ENCODE data around the gene ZSCAN16. TPM values are rescaled to one million over a fixed set of nuclear protein-coding genes. Genes with fewer than 3 reads are reported as not detected.
"Not testable (repeated sequence)": the region's sequence is repeated elsewhere in the genome, so short reads cannot be mapped to it uniquely, and the experiment has no call there.

The ZSCAN16 gene
- total and polyA plus RNA-seq, 2 of the 13 experiments (the other 11 are each of a cell fraction or from before 2014, with no cell fraction given) = 5.7 to 12.7 TPM

- under 1% methylated on average over 15 of the region's 15 CpGs for WGBS (ENCODE audit: low lambda C conversion rate)
- CTCF ChIA-PET (ENCODE audit: low intra/inter-chr PET ratio, low total read pairs); H3K36me3 ChIP-seq (replicated peaks in 1 of 2; ENCODE audit: control insufficient read depth in 1 of 2, insufficient read depth in 2 of 2, low read length in 2 of 2); H4K20me1 ChIP-seq (ENCODE audit: insufficient read depth, low read length); DNase-seq (ENCODE audit: low spot score); BruUV-seq (replicated peaks); H3K9me3 ChIP-seq (ENCODE audit: low read length); FAIRE-seq; in situ Hi-C loops (cut with HindIII; ENCODE audit: extremely low pct_ligation_motif_present, low pct_unique_long_range_greater_than_20kb); H3K27me3 ChIP-seq (ENCODE audit: control insufficient read depth in 1 of 2, insufficient read depth in 2 of 2, low read length in 2 of 2); TF ChIP-seq SOX13 (CRISPR knock-in tag; conservative IDR thresholded peaks at IDR 0.05 in 1 of 2, IDR thresholded peaks at IDR 0.05 in 1 of 2); CBX2 (IDR thresholded peaks at IDR 0.05; ENCODE audit: low read depth, low read length): not testable (repeated sequence)
- peak; percentile 62 for ATAC-seq
- H3K4me2 ChIP-seq (ENCODE audit: low read depth, low read length) = peak within 1 kb of the TSS; percentile 94
- peaks cover 34% of the 10 kb centered on the region for H3K4me1 ChIP-seq (ENCODE audit: insufficient read depth, low read length)
- POLR2A ChIA-PET = interaction anchor here (1.0 to 1.3 kb wide), 4 partner anchors 24 to 139 kb away, joined by 3 to 6 read pairs (median 5); partner anchors contain the start of genes ZKSCAN8 and ZSCAN16
- intact Hi-C loops (cut with micrococcal nuclease; ENCODE audit: unreplicated experiment) = loop anchor here (2.0 to 10.0 kb wide), 3 partner anchors 176 to 902 kb away; a partner anchor contains a TSS
- H2AFZ ChIP-seq (ENCODE audit: low read length) = peak within 1 kb of the TSS; percentile 97
- H3K79me2 ChIP-seq (ENCODE audit: insufficient read depth, low read length) = peaks cover 11% of the 10 kb centered on the region
- peak within 1 kb of the TSS; percentile 83 for H3K9ac ChIP-seq (ENCODE audit: insufficient read depth, low read depth, low read length)
- peak within 1 kb of the TSS; percentile 77 to 89 (median 87) for H3K4me3 ChIP-seq (replicated peaks in 1 of 3; ENCODE audit: insufficient read depth in 1 of 3, low read depth in 2 of 3, low read length in 3 of 3)
- H3K27ac ChIP-seq (ENCODE audit: extremely low read length, insufficient read depth, low read length) = peak within 1 kb of the TSS; percentile 78
- 0 out of 2 replicates have a peak, but pooled peaks have one; percentile 0 for TF ChIP-seq SOX13 (IDR thresholded peaks at IDR 0.05)
- 0 out of 2 replicates have a peak, but pooled peaks have one; percentile 4 for TF ChIP-seq ZNF629 (CRISPR knock-in tag; conservative IDR thresholded peaks at IDR 0.05)
- TF ChIP-seq, protein P1, sequence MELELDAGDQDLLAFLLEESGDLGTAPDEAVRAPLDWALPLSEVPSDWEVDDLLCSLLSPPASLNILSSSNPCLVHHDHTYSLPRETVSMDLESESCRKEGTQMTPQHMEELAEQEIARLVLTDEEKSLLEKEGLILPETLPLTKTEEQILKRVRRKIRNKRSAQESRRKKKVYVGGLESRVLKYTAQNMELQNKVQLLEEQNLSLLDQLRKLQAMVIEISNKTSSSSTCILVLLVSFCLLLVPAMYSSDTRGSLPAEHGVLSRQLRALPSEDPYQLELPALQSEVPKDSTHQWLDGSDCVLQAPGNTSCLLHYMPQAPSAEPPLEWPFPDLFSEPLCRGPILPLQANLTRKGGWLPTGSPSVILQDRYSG (CRISPR knock-in tag; IDR thresholded peaks at IDR 0.05) = 0 out of 2 replicates have a peak, but pooled peaks have one; percentile 78
- 0 out of 2 replicates have a peak, but pooled peaks have one; percentile 64 for TF ChIP-seq ZNF777 (CRISPR knock-in tag; IDR thresholded peaks at IDR 0.05)
- TF ChIP-seq ZNF549 (CRISPR knock-in tag; IDR thresholded peaks at IDR 0.05) = 0 out of 2 replicates have a peak, but pooled peaks have one; percentile 51
- peak; percentile 61; the same call in 1 of the 2 replicates for TF ChIP-seq GFI1 (CRISPR knock-in tag; IDR thresholded peaks at IDR 0.05; ENCODE audit: borderline replicate concordance)
- TF ChIP-seq ZNF563 (CRISPR knock-in tag; IDR thresholded peaks at IDR 0.05) = peak; percentile 71; the same call in 1 of the 2 replicates
- 0 out of 2 replicates have a peak, but pooled peaks have one; percentile 46 for TF ChIP-seq CBX2 (CRISPR knock-in tag; IDR thresholded peaks at IDR 0.05; ENCODE audit: low read depth)
- TF ChIP-seq ZNF224 (CRISPR knock-in tag; IDR thresholded peaks at IDR 0.05) = 0 out of 2 replicates have a peak, but pooled peaks have one; percentile 51
- TF ChIP-seq ETS1 (CRISPR knock-in tag; IDR thresholded peaks at IDR 0.05) = peak; percentile 73; the same call in 1 of the 2 replicates
- TF ChIP-seq, protein P2, sequence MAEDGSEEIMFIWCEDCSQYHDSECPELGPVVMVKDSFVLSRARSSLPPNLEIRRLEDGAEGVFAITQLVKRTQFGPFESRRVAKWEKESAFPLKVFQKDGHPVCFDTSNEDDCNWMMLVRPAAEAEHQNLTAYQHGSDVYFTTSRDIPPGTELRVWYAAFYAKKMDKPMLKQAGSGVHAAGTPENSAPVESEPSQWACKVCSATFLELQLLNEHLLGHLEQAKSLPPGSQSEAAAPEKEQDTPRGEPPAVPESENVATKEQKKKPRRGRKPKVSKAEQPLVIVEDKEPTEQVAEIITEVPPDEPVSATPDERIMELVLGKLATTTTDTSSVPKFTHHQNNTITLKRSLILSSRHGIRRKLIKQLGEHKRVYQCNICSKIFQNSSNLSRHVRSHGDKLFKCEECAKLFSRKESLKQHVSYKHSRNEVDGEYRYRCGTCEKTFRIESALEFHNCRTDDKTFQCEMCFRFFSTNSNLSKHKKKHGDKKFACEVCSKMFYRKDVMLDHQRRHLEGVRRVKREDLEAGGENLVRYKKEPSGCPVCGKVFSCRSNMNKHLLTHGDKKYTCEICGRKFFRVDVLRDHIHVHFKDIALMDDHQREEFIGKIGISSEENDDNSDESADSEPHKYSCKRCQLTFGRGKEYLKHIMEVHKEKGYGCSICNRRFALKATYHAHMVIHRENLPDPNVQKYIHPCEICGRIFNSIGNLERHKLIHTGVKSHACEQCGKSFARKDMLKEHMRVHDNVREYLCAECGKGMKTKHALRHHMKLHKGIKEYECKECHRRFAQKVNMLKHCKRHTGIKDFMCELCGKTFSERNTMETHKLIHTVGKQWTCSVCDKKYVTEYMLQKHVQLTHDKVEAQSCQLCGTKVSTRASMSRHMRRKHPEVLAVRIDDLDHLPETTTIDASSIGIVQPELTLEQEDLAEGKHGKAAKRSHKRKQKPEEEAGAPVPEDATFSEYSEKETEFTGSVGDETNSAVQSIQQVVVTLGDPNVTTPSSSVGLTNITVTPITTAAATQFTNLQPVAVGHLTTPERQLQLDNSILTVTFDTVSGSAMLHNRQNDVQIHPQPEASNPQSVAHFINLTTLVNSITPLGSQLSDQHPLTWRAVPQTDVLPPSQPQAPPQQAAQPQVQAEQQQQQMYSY (CRISPR knock-in tag; IDR thresholded peaks at IDR 0.05) = 0 out of 2 replicates have a peak, but pooled peaks have one; percentile 57
- TF ChIP-seq ZNF180 (CRISPR knock-in tag; IDR thresholded peaks at IDR 0.05; ENCODE audit: borderline replicate concordance, low read depth) = 0 out of 2 replicates have a peak, but pooled peaks have one; percentile 58
- peak; percentile 12; the same call in 1 of the 2 replicates for TF ChIP-seq ATF7-NPFF (CRISPR knock-in tag; IDR thresholded peaks at IDR 0.05; ENCODE audit: low read depth)
- TF ChIP-seq THAP8 (CRISPR knock-in tag; IDR thresholded peaks at IDR 0.05; ENCODE audit: borderline replicate concordance) = 0 out of 2 replicates have a peak, but pooled peaks have one; percentile 5
- TF ChIP-seq XBP1 (CRISPR knock-in tag; IDR thresholded peaks at IDR 0.05) = peak; percentile 39; the same call in 1 of the 2 replicates
- 0 out of 2 replicates have a peak, but pooled peaks have one; percentile 46 for TF ChIP-seq MEIS2 (CRISPR knock-in tag; IDR thresholded peaks at IDR 0.05)
- TF ChIP-seq ISX (CRISPR knock-in tag; conservative IDR thresholded peaks at IDR 0.05) = peak; percentile 78; the same call in 1 of the 2 replicates
Measured at GRCh38 chr6:28080381-28080630, 44.1 kb upstream of the ZSCAN16 start, which contains the start of gene ZNF165. Gene ZNF165 (plus strand): TSS chr6:28080568. CDS start chr6:28085481, 4,913 bp downstream.
